Iris pigment epithelial cell (primary cell): Measurements from ENCODE around the gene FARS2.

Source experiments
- DNase-seq: peaks from one replicate; pipeline ENCODE4 v3.0.0-alpha.2; 2011; ENCODE audit warnings: low read depth

FARS2 gene

GRCh38 chr6:5427586-5427985, 166.3 kb downstream of the FARS2 start:
- DNase-seq = no peak

- no peak for DNase-seq
Observed at GRCh38 chr6:5433324-5433723, 172.0 kb downstream of the FARS2 start.

- peak; percentile 87 for DNase-seq
Observed at GRCh38 chr6:5435449-5435848, 174.1 kb downstream of the FARS2 start.

GRCh38 chr6:5438922-5439584, 177.7 kb downstream of the FARS2 start:
- DNase-seq = no peak

GRCh38 chr6:5439749-5440148, 178.4 kb downstream of the FARS2 start:
- DNase-seq = no peak

- no peak for DNase-seq
Observed at GRCh38 chr6:5442319-5442718, 181.0 kb downstream of the FARS2 start.

- DNase-seq = no peak
Observed at GRCh38 chr6:5442916-5443315, 181.6 kb downstream of the FARS2 start.

GRCh38 chr6:5443491-5443890, 182.2 kb downstream of the FARS2 start:
- DNase-seq = no peak

GRCh38 chr6:5446362-5447075, 185.2 kb downstream of the FARS2 start:
- no peak for DNase-seq

GRCh38 chr6:5447921-5448320, 186.6 kb downstream of the FARS2 start:
- no peak for DNase-seq

- no peak for DNase-seq
Observed at GRCh38 chr6:5450073-5450472, 188.8 kb downstream of the FARS2 start.

GRCh38 chr6:5453546-5453945, 192.2 kb downstream of the FARS2 start:
- DNase-seq = no peak

- no peak for DNase-seq
Observed at GRCh38 chr6:5455142-5455541, 193.8 kb downstream of the FARS2 start.

- no peak for DNase-seq
Observed at GRCh38 chr6:5457041-5457440, 195.7 kb downstream of the FARS2 start.

- DNase-seq = no peak
Observed at GRCh38 chr6:5457983-5458683, 196.8 kb downstream of the FARS2 start.

- no peak for DNase-seq
Observed at GRCh38 chr6:5459346-5459745, 198.0 kb downstream of the FARS2 start.

GRCh38 chr6:5461365-5461764, 200.1 kb downstream of the FARS2 start:
- DNase-seq = no peak

GRCh38 chr6:5462856-5463255, 201.5 kb downstream of the FARS2 start:
- DNase-seq = peak; percentile 15

GRCh38 chr6:5463690-5464089, 202.4 kb downstream of the FARS2 start:
- DNase-seq = no peak

- peak; percentile 58 for DNase-seq
Observed at GRCh38 chr6:5464099-5464885, 203.0 kb downstream of the FARS2 start.

GRCh38 chr6:5466281-5467136, 205.2 kb downstream of the FARS2 start:
- DNase-seq = peak; percentile 83
